Inflammatory macrophage (primary cell): Measurements from ENCODE around the gene HMCN2.
A peak's percentile ranks its signal among the peaks of the same experiment; 100 is the strongest.

Experiments
- DNase-seq, 2 donors: peaks; one replicate each; pipeline ENCODE4 v3.0.0-alpha.2; 2020 to 2022
- total RNA-seq, 18 experiments: gene quantifications; one replicate each; lab custom pipeline; 2026; ENCODE audit warnings: mixed read lengths in 6 of 18, inconsistent platforms in 2 of 18; lab: John Stamatoyannopoulos, UW

HMCN2 gene
- total RNA-seq = 0 to 0.49 (median 0.07) reads per million in 18 experiments

- DNase-seq = no peak
These were observed at the start of gene HMCN2 for GRCh38 chr9:130265431-130266235. Gene HMCN2, plus strand, starts transcription at chr9:130265760. Its CDS starts 119 bp downstream, at chr9:130265879.

DNA sequence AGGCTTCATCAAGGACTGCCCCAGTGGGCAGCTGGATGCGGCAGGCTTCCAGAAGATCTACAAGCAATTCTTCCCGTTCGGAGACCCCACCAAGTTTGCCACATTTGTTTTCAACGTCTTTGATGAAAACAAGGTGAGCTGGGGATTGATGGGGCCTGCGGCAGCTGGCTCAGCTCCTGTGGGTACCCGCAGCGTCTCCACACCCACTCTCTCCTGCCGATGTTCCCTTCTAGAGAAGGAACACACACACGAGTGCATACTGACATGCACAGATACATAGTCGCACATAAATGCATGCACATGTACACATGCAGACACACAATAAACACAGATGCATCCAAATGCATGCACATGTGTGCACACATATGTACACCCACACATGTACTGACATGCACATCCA, 47.7 kb upstream of the HMCN2 start:
- no peak for DNase-seq

DNA sequence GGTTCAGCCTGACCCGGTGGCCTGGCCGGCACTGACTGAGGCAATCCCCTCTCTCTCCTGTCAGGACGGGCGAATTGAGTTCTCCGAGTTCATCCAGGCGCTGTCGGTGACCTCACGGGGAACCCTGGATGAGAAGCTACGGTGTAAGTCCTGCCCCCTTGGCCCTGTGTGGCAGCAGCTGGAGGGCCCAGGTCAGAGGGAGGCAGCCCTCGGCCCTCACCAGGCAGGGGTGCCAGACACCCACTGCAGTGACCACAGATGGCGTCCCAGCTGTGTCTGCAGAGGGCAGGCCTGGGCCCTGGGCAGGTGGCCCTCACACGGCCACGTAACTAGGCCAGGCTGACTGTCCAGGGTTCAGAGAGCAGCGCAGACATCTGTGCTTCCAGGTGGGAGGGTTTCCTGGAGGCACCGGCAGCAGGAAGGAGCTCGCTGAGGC, 45.9 kb upstream of the HMCN2 start:
- no peak for DNase-seq

GRCh38 chr9:130220352-130220751, 45.2 kb upstream of the HMCN2 start:
- DNase-seq = no peak

- no peak for DNase-seq
These were observed 42.7 kb upstream of the HMCN2 start for GRCh38 chr9:130222833-130223232.

DNA sequence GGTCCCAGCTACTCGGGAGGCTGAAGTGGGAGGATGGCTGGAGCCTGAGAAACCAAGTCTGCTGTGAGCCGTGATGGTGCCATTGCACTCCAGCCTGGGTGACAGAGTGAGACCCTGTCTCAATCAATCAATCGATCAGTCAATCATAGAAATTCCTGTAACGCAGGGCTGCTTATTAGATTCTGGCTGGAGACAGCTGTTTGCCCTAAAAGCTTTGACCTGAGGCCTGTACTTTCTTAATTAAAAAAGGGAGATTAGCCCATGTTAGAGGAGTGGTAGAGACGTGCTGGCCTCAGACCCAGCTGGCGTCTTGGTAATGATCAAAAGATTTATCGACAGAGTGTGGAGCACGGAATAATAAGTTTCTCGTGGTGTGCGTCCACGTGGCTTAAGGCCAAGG, 40.5 kb upstream of the HMCN2 start:
- no peak for DNase-seq

- no peak for DNase-seq
These were observed 40.0 kb upstream of the HMCN2 start for GRCh38 chr9:130225586-130225985.

DNA sequence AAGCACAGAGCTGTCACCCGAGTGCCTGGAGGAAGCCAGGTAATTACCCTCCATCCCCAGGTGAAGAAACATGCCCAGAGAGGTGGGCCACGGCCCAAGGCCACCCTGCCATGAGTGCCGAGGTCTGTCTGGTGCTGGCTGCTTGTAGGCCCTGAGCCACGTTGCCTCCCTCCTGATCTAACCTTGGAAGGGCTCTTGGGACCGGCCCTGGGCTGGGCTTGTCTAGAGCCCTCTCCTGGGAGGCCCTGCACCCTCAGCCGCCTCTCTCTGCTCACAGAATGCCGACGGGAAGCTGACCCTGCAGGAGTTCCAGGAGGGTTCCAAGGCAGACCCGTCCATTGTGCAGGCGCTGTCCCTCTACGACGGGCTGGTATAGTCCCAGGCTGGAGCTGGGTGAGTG, 39.4 kb upstream of the HMCN2 start:
- no peak for DNase-seq

- no peak for DNase-seq
These were observed 37.7 kb upstream of the HMCN2 start for GRCh38 chr9:130227833-130228232.

DNA sequence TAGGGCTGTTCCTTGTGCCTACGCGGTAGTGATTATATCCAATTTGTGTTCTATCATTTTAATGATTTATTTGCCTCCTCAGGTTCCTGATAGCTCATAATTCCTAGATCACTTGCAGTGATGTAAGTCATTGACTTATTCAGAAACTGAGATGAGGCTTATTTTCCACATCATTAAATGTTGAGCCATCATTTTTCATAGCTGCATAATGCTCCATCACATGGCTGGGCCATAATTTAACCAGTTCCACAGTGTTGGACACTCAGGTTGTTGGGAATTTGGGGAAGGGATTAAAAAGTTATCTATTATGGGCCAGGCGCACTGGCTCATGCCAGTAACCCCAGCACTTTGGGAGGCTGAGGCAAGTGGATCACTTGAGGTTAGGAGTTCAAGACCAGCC, 35.8 kb upstream of the HMCN2 start:
- DNase-seq = no peak

DNA sequence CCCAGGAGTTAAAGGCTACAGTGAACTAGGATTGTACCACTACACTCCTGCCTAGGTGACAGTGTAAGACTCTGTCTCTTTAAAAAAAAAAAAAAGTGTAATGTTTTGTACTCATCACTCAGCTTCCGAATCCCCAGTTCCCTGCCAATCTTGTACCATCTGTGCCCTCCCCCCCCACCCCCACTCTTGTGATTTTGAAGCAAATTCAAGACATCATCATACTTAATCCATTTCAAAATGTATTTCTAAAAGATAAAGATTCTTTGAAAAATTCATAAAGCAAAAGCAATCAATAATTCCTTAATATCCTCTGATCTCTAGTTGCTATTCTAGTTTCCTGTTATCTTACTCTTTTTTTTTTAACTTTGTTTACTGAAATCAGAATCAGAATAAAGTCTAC, 34.9 kb upstream of the HMCN2 start:
- DNase-seq = no peak

DNA sequence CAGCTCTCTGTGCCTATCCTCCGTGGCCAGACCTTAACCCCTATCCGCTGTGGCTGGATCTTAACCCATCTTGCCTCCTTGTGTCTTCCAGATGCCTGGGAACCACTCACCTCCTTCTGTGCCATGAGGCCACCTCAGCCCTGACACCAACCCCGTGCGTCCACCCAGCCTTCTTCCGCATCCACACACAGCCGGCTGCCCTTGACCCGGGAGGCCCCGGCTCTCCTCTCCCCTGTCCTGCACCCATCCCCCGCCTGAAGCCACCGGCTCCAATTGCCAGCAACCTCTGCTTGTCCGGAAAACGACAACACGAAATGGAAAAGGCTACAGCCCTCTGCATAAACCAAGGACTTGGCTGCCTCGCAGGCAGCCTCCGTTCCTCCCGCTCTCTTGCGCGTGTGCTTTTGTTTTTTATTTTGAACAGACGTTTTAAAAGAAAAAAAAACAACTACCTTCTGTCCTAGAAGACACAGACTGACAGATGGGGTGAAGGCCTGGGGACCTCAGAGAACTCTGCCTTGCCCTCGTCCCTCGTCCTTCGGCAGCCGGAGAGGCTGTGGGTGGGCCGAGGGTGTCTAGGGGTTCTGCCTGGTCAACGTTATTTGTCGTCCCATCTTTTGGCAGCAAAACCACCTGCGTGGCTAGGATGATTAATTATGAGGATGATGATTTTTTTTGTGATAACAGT, 32.5 kb upstream of the HMCN2 start:
- DNase-seq = no peak

- no peak for DNase-seq
These were observed 32.0 kb upstream of the HMCN2 start for GRCh38 chr9:130233587-130233945.

DNA sequence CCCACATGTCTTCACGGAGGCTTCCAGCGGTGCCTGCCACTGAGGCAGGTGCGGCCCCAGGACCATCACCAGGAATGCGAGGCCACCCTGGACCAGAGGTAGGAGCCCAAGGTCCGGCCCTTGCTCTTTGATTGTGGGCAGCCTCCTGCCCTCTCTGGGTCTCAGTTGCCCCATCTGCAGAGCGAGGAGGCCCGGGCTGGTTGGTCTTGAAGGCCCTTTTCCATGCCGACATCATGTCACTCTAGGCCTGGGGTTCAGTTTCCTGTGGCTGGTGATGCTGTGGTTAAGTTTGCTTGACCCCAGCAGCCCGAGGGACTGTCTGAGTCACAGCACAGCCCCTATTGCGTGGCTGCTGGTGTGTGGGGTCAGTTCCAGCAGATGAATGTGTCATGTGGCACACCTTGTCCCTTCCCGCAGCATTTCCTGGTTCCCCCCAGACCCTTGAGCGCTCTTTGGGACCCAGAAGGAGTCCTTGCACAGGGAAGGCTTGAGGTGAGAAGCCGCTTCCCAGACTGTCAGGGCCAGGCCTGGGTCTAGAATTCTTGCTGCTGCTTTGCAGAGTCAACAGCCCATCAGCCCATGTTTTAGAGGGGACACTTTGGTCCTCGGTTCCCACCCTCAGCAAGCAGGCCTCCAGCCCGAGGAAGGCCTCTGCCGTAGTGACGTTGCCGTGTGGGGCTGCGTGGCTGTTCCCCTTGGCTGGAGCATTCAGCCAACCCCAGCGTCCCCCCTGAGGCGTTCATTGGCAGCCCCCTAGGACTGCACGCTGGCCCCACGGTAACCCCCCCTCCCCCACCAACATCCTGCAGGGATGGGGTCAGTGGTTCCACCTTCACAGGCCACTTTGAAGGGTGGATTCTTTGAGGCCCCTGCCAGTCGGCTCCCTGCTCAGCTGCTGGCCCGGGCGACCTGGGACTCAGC, 31.0 kb upstream of the HMCN2 start:
- DNase-seq = no peak

- DNase-seq = peak; percentile 58 to 60
These were observed 29.8 kb upstream of the HMCN2 start for GRCh38 chr9:130235558-130236435.

- no peak for DNase-seq
These were observed 29.0 kb upstream of the HMCN2 start for GRCh38 chr9:130236436-130236985.

- DNase-seq = no peak
These were observed 28.5 kb upstream of the HMCN2 start for GRCh38 chr9:130237076-130237475.

DNA sequence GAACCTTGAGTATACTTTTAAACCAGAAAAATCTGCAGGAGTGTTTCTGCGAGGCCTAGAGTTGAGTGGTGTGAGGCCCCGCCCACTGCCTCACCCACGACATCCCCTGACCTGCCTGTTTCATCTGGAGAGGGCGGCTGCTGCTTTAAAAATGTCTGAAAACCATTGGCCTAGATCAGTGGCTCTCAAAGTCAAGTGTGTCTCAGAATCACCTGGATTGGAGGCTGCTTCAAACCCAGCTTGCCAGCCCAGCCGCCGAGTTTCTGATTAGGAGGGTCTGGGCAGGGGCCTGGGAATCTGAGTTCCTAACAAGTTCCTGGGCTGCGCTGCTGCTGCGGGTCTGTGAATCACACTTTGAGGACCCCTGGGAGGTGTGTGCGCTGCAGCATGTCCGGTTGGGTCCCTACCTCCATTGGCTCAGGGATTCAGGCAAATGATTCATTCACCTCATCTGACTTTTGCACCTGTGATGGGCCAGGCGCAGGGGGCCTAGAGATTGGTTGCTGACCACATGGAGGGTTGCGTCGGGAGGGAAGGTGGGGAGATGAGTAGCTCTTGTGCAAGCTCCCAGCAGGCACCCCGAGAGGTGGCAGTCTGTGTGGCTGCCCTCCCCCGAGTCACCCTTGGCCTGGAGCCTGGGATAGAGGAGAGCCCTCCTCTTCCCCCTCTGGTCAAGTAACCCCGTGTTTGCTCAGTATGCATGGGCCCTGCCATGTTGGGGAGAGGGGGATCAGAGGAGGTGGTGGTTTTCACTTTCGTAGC, 27.6 kb upstream of the HMCN2 start:
- DNase-seq = peak in 1 of 2 donors; percentile 31

GRCh38 chr9:130239363-130239695, 26.2 kb upstream of the HMCN2 start:
- no peak for DNase-seq

GRCh38 chr9:130239741-130240241, 25.8 kb upstream of the HMCN2 start:
- DNase-seq = peak; percentile 12 to 24
